HFF-Myc (cell line): ENCODE results near the gene SERGEF.
A peak's percentile ranks its signal among the peaks of the same experiment; 100 is the strongest.

ENCODE experiments used
- DNase-seq: peaks from one replicate; pipeline ENCODE4 v3.0.0-alpha.2; 2011; ENCODE audit warnings: low read depth; ENCODE audit errors: extremely low read depth
- H3K4me3 ChIP-seq: replicated peaks from 2 replicates; pipeline ENCODE4 v1.5.1; 2011; ENCODE audit warnings: low read depth, mild to moderate bottlenecking, control low read depth, low read length
- TF ChIP-seq, protein P1 (sequence below): IDR thresholded peaks from 2 replicates; pipeline ENCODE4 v1.5.1; 2012; ENCODE audit warnings: mild to moderate bottlenecking, low read depth, low read length, control low read depth; ENCODE audit errors: missing control alignments

The SERGEF gene

DNA sequence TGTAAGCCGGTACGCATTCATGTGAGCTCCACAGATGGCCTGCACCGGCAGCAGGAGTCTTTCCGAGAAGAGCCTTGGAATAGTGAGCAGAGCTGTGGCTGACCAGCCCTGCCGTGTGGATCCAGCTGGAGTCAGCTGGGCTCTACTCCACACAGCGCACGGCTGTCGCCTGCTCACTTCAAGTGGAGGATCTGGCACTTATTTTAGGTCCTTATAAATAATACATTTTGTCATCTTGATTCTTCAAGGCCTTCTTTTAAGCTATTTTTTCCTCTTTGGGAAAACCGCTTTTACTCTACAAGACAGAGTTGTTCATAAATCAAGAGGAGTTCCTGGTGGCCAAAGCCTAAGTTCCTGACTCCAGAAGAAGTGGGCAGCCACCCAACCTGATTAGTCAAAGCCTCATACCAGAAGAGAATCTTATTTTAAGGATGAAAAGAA, 184.5 kb downstream of the SERGEF start:
- H3K4me3 ChIP-seq, result no peak overlapping the region
- no peak for DNase-seq
- TF ChIP-seq, protein P1, sequence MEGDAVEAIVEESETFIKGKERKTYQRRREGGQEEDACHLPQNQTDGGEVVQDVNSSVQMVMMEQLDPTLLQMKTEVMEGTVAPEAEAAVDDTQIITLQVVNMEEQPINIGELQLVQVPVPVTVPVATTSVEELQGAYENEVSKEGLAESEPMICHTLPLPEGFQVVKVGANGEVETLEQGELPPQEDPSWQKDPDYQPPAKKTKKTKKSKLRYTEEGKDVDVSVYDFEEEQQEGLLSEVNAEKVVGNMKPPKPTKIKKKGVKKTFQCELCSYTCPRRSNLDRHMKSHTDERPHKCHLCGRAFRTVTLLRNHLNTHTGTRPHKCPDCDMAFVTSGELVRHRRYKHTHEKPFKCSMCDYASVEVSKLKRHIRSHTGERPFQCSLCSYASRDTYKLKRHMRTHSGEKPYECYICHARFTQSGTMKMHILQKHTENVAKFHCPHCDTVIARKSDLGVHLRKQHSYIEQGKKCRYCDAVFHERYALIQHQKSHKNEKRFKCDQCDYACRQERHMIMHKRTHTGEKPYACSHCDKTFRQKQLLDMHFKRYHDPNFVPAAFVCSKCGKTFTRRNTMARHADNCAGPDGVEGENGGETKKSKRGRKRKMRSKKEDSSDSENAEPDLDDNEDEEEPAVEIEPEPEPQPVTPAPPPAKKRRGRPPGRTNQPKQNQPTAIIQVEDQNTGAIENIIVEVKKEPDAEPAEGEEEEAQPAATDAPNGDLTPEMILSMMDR, result no peak

DNA sequence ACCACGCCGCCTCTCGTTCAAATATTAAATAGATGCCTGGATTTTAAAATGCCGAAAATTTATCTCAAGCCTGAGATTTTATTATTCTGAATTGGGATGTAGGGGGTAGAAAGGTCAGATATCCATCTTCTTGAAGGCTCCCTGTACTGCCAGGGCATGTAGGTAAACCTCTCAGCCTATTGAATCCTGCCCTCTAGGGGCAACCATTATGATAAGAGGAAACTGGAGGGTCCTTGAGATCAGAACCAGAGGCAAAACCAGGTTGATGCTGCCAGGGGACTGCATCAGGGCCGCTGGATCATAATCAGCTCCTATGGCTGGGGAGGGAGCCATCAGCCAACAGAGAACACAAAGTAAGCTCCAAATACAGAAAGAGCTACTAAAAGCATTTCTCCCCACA, 185.8 kb downstream of the SERGEF start:
- DNase-seq, result no peak
- no peak overlapping the region for H3K4me3 ChIP-seq
- TF ChIP-seq, protein P1, result peak; percentile 22

- no peak overlapping the region for H3K4me3 ChIP-seq
- TF ChIP-seq, protein P1, result no peak
- no peak for DNase-seq
These were observed 190.5 kb downstream of the SERGEF start for GRCh38 chr11:17822401-17822781.

GRCh38 chr11:17821648-17822400, 191.0 kb downstream of the SERGEF start:
- TF ChIP-seq, protein P1, result no peak
- no peak for DNase-seq

DNA sequence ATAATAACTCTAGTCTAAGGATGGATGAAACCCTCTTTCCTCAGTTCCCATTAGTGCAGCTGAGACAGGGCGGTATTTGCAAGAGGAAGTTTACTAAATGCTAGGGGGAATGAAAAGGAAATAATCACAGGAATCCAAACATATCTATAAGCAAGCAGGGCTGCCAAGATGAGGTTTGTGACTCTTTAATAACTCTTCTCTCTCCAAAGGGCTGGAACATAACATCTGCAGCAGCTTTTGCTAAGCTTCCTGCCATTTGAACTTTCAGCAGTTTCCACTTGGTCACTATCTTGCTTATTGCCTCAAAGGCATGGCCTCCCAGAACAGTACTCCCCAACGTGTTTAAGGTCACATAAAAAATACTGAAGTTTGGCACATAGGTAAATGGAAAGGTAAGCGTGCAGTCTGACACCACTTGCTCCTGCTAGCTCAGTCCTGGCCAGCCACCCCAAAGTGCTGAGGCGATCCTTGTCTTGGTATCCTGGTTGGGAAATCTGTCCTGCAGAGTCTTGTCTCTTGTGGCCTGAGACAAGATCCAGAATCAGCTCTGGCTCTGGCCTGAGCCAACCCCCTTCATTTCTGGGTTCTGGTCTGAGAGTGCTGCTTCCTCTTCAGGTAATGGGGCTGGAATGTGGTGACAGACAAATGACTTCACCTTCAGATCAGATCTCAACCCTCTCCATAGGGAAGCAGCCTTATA, 196.5 kb downstream of the SERGEF start:
- H3K4me3 ChIP-seq, result no peak overlapping the region
- no peak for DNase-seq
- TF ChIP-seq, protein P1, result no peak

More at GRCh38 chr11:17821648-17822400, 191.0 kb downstream of the SERGEF start:
- H3K4me3 ChIP-seq, result no peak overlapping the region

GRCh38 chr11:17814546-17814945, 198.3 kb downstream of the SERGEF start:
- H3K4me3 ChIP-seq, result no peak overlapping the region
- TF ChIP-seq, protein P1, result no peak
- DNase-seq, result no peak
